ENCODE measurements around the gene WFS1.
A peak's percentile ranks its signal among the peaks of the same experiment; 100 is the strongest.

Gene WFS1

GRCh38 chr4:6301051-6301731, 31.5 kb downstream of the WFS1 start:
- H3K36me3 ChIP-seq (ENCODE audit: control insufficient read depth, insufficient read depth, low read length): peaks cover 5% of the 10 kb centered on the region
- no peaks in the 10 kb centered on the region for H3K27me3 ChIP-seq (ENCODE audit: control insufficient read depth, insufficient read depth, low read length)
- no peaks in the 10 kb centered on the region for H3K4me1 ChIP-seq (ENCODE audit: control insufficient read depth, insufficient read depth, low read length)
- H3K9me3 ChIP-seq (ENCODE audit: control insufficient read depth, low read length): no peaks in the 10 kb centered on the region
- H3K9ac ChIP-seq (ENCODE audit: low read length): no peak overlapping the region
- no peak overlapping the region for H3K4me3 ChIP-seq (ENCODE audit: low read length)

DNA sequence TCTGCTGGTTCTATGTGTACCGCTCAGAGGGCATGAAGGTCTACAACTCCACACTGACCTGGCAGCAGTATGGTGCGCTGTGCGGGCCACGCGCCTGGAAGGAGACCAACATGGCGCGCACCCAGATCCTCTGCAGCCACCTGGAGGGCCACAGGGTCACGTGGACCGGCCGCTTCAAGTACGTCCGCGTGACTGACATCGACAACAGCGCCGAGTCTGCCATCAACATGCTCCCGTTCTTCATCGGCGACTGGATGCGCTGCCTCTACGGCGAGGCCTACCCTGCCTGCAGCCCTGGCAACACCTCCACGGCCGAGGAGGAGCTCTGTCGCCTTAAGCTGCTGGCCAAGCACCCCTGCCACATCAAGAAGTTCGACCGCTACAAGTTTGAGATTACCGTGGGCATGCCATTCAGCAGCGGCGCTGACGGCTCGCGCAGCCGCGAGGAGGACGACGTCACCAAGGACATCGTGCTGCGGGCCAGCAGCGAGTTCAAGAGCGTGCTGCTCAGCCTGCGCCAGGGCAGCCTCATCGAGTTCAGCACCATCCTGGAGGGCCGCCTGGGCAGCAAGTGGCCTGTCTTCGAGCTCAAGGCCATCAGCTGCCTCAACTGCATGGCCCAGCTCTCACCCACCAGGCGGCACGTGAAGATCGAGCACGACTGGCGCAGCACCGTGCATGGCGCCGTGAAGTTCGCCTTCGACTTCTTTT, 32.2 kb downstream of the WFS1 start:
- H3K27me3 ChIP-seq (ENCODE audit: control insufficient read depth, insufficient read depth, low read length): no peaks in the 10 kb centered on the region
- no peak overlapping the region for H3K9ac ChIP-seq (ENCODE audit: low read length)
- H3K9me3 ChIP-seq (ENCODE audit: control insufficient read depth, low read length): no peaks in the 10 kb centered on the region
- H3K4me1 ChIP-seq (ENCODE audit: control insufficient read depth, insufficient read depth, low read length): no peaks in the 10 kb centered on the region
- H3K36me3 ChIP-seq (ENCODE audit: control insufficient read depth, insufficient read depth, low read length): peaks cover 5% of the 10 kb centered on the region
- H3K4me3 ChIP-seq (ENCODE audit: low read length): no peak overlapping the region

DNA sequence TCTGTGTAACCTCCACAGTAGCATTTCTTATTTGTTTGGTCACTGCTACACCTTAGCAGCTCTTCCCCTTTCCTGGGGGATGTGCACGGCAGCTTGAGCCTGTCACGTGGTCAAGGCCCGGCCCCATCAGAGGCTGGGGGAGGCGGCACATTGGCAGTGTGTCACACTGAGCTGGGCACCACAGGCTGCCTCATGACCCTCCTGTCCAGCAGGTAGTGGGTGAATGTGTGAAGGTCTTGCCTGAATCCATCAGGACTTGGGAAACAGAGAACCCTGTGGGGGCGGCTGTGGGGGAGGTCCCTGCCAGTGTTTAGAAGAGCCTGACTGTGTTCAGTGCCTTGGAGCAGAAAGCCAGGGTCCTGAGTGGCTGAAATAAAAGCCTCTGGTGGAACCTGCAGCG, 33.2 kb downstream of the WFS1 start:
- H3K36me3 ChIP-seq (ENCODE audit: control insufficient read depth, insufficient read depth, low read length): peaks cover 5% of the 10 kb centered on the region
- no peak overlapping the region for H3K9ac ChIP-seq (ENCODE audit: low read length)
- H3K9me3 ChIP-seq (ENCODE audit: control insufficient read depth, low read length): no peaks in the 10 kb centered on the region
- no peaks in the 10 kb centered on the region for H3K27me3 ChIP-seq (ENCODE audit: control insufficient read depth, insufficient read depth, low read length)
- no peaks in the 10 kb centered on the region for H3K4me1 ChIP-seq (ENCODE audit: control insufficient read depth, insufficient read depth, low read length)
- no peak overlapping the region for H3K4me3 ChIP-seq (ENCODE audit: low read length)

GRCh38 chr4:6303943-6304342, 34.3 kb downstream of the WFS1 start:
- H3K36me3 ChIP-seq (ENCODE audit: control insufficient read depth, insufficient read depth, low read length): peaks cover 5% of the 10 kb centered on the region
- no peaks in the 10 kb centered on the region for H3K27me3 ChIP-seq (ENCODE audit: control insufficient read depth, insufficient read depth, low read length)
- no peaks in the 10 kb centered on the region for H3K9me3 ChIP-seq (ENCODE audit: control insufficient read depth, low read length)
- H3K4me1 ChIP-seq (ENCODE audit: control insufficient read depth, insufficient read depth, low read length): no peaks in the 10 kb centered on the region
- no peak overlapping the region for H3K4me3 ChIP-seq (ENCODE audit: low read length)
- H3K9ac ChIP-seq (ENCODE audit: low read length): no peak overlapping the region

GRCh38 chr4:6306299-6306698, 36.6 kb downstream of the WFS1 start:
- Histone ChIP-seq H3K36me3 (ENCODE audit: control insufficient read depth, insufficient read depth, low read length) (no peaks in the 10 kb centered on the region), H3K9me3 (ENCODE audit: control insufficient read depth, low read length) (no peaks in the 10 kb centered on the region), H3K4me3 (ENCODE audit: low read length) (no peak overlapping the region), H3K4me1 (ENCODE audit: control insufficient read depth, insufficient read depth, low read length) (peaks cover 8% of the 10 kb centered on the region), H3K27me3 (ENCODE audit: control insufficient read depth, insufficient read depth, low read length) (peaks cover 13% of the 10 kb centered on the region), H3K9ac (ENCODE audit: low read length) (no peak overlapping the region)

DNA sequence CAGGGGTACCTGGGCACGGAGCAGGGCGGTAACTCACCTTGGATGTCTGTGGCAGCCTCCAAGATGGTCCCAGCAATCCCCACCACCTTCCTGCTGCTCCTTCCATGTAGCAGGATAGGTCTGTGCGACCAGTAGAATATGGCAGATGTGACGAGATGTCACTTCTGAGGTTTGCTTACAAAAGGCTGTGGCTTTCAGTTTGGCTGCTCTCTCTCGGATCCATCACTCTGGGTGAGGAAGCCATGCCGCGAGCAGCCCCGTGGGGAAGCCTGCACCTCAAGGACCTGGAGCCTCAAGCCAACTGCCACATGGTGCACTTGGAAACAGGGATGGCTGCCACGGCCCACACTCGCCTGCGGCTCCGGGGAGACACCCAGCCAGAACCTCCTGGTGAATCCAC, 37.6 kb downstream of the WFS1 start:
- no peak overlapping the region for H3K9ac ChIP-seq (ENCODE audit: low read length)
- H3K27me3 ChIP-seq (ENCODE audit: control insufficient read depth, insufficient read depth, low read length): peaks cover 13% of the 10 kb centered on the region
- H3K9me3 ChIP-seq (ENCODE audit: control insufficient read depth, low read length): no peaks in the 10 kb centered on the region
- H3K4me3 ChIP-seq (ENCODE audit: low read length): no peak overlapping the region
- no peaks in the 10 kb centered on the region for H3K36me3 ChIP-seq (ENCODE audit: control insufficient read depth, insufficient read depth, low read length)
- peaks cover 8% of the 10 kb centered on the region for H3K4me1 ChIP-seq (ENCODE audit: control insufficient read depth, insufficient read depth, low read length)

DNA sequence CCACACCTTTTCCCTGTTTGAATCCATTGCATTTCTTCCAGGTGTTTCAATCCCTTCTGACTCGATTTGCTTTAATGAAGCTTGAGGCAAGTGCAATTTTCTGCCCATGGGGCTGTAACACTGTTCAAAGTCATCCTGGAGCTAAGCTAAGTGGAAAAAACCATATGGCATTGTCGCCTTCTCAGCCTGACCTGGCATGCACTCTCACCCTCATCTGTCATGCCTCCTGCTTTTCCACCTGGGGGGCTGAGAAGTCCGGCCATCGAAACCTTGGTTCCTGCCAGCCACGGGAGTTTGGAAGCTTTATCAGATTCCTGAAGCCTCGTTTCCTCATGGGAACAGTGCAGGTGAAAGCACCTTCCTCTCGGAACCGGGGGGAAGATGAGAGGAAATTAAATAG, 38.2 kb downstream of the WFS1 start:
- peaks cover 13% of the 10 kb centered on the region for H3K27me3 ChIP-seq (ENCODE audit: control insufficient read depth, insufficient read depth, low read length)
- no peak overlapping the region for H3K4me3 ChIP-seq (ENCODE audit: low read length)
- peaks cover 8% of the 10 kb centered on the region for H3K4me1 ChIP-seq (ENCODE audit: control insufficient read depth, insufficient read depth, low read length)
- no peaks in the 10 kb centered on the region for H3K9me3 ChIP-seq (ENCODE audit: control insufficient read depth, low read length)
- no peaks in the 10 kb centered on the region for H3K36me3 ChIP-seq (ENCODE audit: control insufficient read depth, insufficient read depth, low read length)
- no peak overlapping the region for H3K9ac ChIP-seq (ENCODE audit: low read length)

GRCh38 chr4:6308899-6309643, 39.4 kb downstream of the WFS1 start:
- Histone ChIP-seq H3K9me3 (ENCODE audit: control insufficient read depth, low read length) (no peaks in the 10 kb centered on the region), H3K36me3 (ENCODE audit: control insufficient read depth, insufficient read depth, low read length) (no peaks in the 10 kb centered on the region), H3K27me3 (ENCODE audit: control insufficient read depth, insufficient read depth, low read length) (peaks cover 13% of the 10 kb centered on the region), H3K4me3 (ENCODE audit: low read length) (peak overlapping the region; percentile 33), H3K9ac (ENCODE audit: low read length) (peak overlapping the region; percentile 63), H3K4me1 (ENCODE audit: control insufficient read depth, insufficient read depth, low read length) (peaks cover 8% of the 10 kb centered on the region)

DNA sequence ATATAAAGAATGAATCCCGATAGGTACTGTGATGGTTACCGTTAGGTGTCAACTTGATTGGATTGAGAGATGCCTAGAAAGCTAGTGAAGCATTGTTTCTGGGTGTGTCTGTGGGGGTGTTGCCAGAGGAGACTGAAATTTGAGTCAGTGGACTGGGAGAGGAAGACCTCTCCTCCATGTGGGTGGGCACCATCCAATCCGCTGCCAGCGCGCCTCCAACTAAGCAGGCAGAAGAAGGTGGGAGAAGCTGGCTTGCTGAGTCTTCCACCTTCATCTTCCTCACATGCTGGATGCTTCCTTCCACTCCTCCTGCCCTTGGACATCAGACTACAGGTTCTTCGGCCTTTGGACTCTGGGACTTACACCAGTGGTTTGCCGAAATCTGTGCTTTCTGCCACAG, 40.1 kb downstream of the WFS1 start:
- Histone ChIP-seq H3K36me3 (ENCODE audit: control insufficient read depth, insufficient read depth, low read length) (no peaks in the 10 kb centered on the region), H3K9ac (ENCODE audit: low read length) (peak overlapping the region; percentile 63), H3K4me3 (ENCODE audit: low read length) (peak overlapping the region; percentile 33), H3K9me3 (ENCODE audit: control insufficient read depth, low read length) (no peaks in the 10 kb centered on the region), H3K27me3 (ENCODE audit: control insufficient read depth, insufficient read depth, low read length) (peaks cover 13% of the 10 kb centered on the region), H3K4me1 (ENCODE audit: control insufficient read depth, insufficient read depth, low read length) (peaks cover 8% of the 10 kb centered on the region)

GRCh38 chr4:6313216-6313615, 43.6 kb downstream of the WFS1 start:
- Histone ChIP-seq H3K9ac (ENCODE audit: low read length) (no peak overlapping the region), H3K9me3 (ENCODE audit: control insufficient read depth, low read length) (no peaks in the 10 kb centered on the region), H3K36me3 (ENCODE audit: control insufficient read depth, insufficient read depth, low read length) (no peaks in the 10 kb centered on the region), H3K4me3 (ENCODE audit: low read length) (no peak overlapping the region), H3K27me3 (ENCODE audit: control insufficient read depth, insufficient read depth, low read length) (peaks cover 13% of the 10 kb centered on the region), H3K4me1 (ENCODE audit: control insufficient read depth, insufficient read depth, low read length) (peaks cover 12% of the 10 kb centered on the region)

DNA sequence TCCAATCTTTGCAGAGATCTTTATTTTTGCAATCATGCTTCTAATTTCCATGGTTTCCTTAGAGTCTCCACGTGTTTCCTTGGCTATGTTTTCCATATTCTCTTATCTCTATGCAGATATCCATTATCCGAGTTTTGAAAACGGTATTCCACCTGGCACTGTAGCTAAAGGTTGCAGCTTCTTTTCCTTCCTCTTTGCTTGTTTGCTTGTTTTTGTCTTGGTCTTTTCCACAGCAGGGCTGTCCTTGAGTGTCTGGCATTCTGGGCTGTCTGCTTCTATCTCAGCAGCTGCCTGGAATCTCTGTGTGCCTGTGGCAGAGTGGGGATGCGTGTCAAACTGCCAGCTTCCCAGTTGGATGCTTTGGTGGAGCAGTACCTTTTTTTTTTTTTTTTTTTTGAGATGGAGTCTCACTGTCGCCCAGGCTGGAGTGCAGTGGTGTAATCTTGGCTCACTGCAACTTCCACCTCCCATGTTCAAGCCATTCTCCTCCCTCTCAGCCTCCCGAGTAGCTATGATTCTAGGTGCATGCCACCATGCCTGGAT, 46.9 kb downstream of the WFS1 start:
- H3K9me3 ChIP-seq (ENCODE audit: control insufficient read depth, low read length): no peaks in the 10 kb centered on the region
- H3K4me1 ChIP-seq (ENCODE audit: control insufficient read depth, insufficient read depth, low read length): peaks cover 26% of the 10 kb centered on the region
- no peak overlapping the region for H3K4me3 ChIP-seq (ENCODE audit: low read length)
- no peaks in the 10 kb centered on the region for H3K36me3 ChIP-seq (ENCODE audit: control insufficient read depth, insufficient read depth, low read length)
- no peaks in the 10 kb centered on the region for H3K27me3 ChIP-seq (ENCODE audit: control insufficient read depth, insufficient read depth, low read length)
- no peak overlapping the region for H3K9ac ChIP-seq (ENCODE audit: low read length)

- peaks cover 30% of the 10 kb centered on the region for H3K4me1 ChIP-seq (ENCODE audit: control insufficient read depth, insufficient read depth, low read length)
- no peaks in the 10 kb centered on the region for H3K9me3 ChIP-seq (ENCODE audit: control insufficient read depth, low read length)
- no peak overlapping the region for H3K4me3 ChIP-seq (ENCODE audit: low read length)
- H3K36me3 ChIP-seq (ENCODE audit: control insufficient read depth, insufficient read depth, low read length): no peaks in the 10 kb centered on the region
- H3K27me3 ChIP-seq (ENCODE audit: control insufficient read depth, insufficient read depth, low read length): no peaks in the 10 kb centered on the region
- H3K9ac ChIP-seq (ENCODE audit: low read length): no peak overlapping the region
These were observed 48.6 kb downstream of the WFS1 start for GRCh38 chr4:6318206-6318605.
